DND-41 (cell line): ENCODE data around the gene KCNB1.

ENCODE experiments used
- ATAC-seq: fragments of 200-7000 bp; cut with Tn5 transposase; 3 replicates; pipeline ENCODE4 v1.9.1; 2021; ENCODE audit warnings: low read depth; ENCODE audit not compliant: insufficient read depth
- DNase-seq: peaks from one replicate; pipeline ENCODE4 v3.0.0-alpha.2; 2020
- H2AFZ ChIP-seq: 2 replicates; pipeline ENCODE4 v1.6.0; 2012; ENCODE audit warnings: low read depth, low read length
- H3K27ac ChIP-seq: 2 replicates; pipeline ENCODE4 v1.5.1; 2012; ENCODE audit warnings: low read length, inconsistent platforms
- H3K27me3 ChIP-seq: fragments of 200-600 bp; sonication (generic); 2 replicates; pipeline ENCODE4 v1.6.0; 2012; ENCODE audit warnings: low read length, mild to moderate bottlenecking, inconsistent platforms; ENCODE audit not compliant: insufficient read depth, poor library complexity
- H3K36me3 ChIP-seq: 2 replicates; pipeline ENCODE4 v1.5.1; 2012; ENCODE audit warnings: low read length, inconsistent platforms; ENCODE audit not compliant: insufficient read depth
- H3K4me1 ChIP-seq: 2 replicates; pipeline ENCODE4 v1.5.1; 2012; ENCODE audit warnings: mild to moderate bottlenecking, low read length; ENCODE audit not compliant: insufficient read depth
- H3K4me2 ChIP-seq: 2 replicates; pipeline ENCODE4 v1.6.0; 2012; ENCODE audit warnings: mild to moderate bottlenecking, moderate library complexity, low read length, inconsistent platforms; ENCODE audit not compliant: insufficient read depth
- H3K4me3 ChIP-seq, 2 experiments: fragments of 200-600 bp in 1 of 2; shearing (Covaris generic) in 1 of 2; 2 replicates each; pipeline ENCODE4 v1.5.1; 2012 to 2016; ENCODE audit warnings: inconsistent platforms in 2 of 2, low read length in 2 of 2, mild to moderate bottlenecking in 2 of 2, low read depth in 1 of 2, moderate library complexity in 1 of 2
- H3K79me2 ChIP-seq: 2 replicates; pipeline ENCODE4 v1.6.0; 2012; ENCODE audit warnings: low read length, inconsistent platforms; ENCODE audit not compliant: insufficient read depth
- H3K9ac ChIP-seq: 2 replicates; pipeline ENCODE4 v1.6.0; 2012; ENCODE audit warnings: low read depth, mild to moderate bottlenecking, inconsistent platforms, low read length, moderate library complexity
- H3K9me3 ChIP-seq: 2 replicates; pipeline ENCODE4 v1.5.1; 2012; ENCODE audit warnings: low read length, moderate library complexity, mild to moderate bottlenecking, inconsistent platforms; ENCODE audit not compliant: insufficient read depth, severe bottlenecking
- H4K20me1 ChIP-seq: 2 replicates; pipeline ENCODE4 v1.6.0; 2012; ENCODE audit warnings: low read length; ENCODE audit not compliant: insufficient read depth
- EZH2 ChIP-seq: IDR thresholded peaks from 3 replicates; pipeline ENCODE4 v1.6.1; 2012; ENCODE audit warnings: borderline replicate concordance, low read depth, mild to moderate bottlenecking, moderate library complexity, low read length, inconsistent platforms; ENCODE audit not compliant: severe bottlenecking
- TF ChIP-seq, protein P1 (sequence below): IDR thresholded peaks from 2 replicates; pipeline ENCODE4 v1.5.1; 2012; ENCODE audit warnings: borderline replicate concordance, low read length, moderate library complexity, mild to moderate bottlenecking; ENCODE audit not compliant: poor library complexity, severe bottlenecking; ENCODE audit errors: extremely low read depth

The KCNB1 gene

DNA sequence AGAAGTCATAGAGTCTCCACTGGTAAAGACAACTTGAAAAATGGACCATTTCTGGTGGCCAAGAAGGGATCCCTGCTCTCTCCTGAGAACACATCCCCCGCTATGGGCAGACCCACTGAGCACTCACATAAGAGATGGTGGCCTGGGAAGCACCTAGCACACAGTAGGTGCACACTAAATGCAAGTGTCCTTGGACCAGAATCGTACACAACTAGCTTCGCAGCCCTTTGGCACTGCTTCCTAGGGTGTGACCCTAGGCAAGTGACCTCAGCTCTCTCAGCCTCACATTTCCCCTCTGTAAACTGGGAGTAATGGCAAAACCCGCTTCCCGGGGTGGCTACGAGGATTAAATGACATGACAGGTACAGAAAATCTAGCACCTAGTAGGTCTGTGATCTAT is 35.1 kb downstream of the KCNB1 start:
- H2AFZ ChIP-seq = no peak overlapping the region
- H3K36me3 ChIP-seq = no peaks in the 10 kb centered on the region
- TF ChIP-seq EZH2 = no peak
- TF ChIP-seq, protein P1, sequence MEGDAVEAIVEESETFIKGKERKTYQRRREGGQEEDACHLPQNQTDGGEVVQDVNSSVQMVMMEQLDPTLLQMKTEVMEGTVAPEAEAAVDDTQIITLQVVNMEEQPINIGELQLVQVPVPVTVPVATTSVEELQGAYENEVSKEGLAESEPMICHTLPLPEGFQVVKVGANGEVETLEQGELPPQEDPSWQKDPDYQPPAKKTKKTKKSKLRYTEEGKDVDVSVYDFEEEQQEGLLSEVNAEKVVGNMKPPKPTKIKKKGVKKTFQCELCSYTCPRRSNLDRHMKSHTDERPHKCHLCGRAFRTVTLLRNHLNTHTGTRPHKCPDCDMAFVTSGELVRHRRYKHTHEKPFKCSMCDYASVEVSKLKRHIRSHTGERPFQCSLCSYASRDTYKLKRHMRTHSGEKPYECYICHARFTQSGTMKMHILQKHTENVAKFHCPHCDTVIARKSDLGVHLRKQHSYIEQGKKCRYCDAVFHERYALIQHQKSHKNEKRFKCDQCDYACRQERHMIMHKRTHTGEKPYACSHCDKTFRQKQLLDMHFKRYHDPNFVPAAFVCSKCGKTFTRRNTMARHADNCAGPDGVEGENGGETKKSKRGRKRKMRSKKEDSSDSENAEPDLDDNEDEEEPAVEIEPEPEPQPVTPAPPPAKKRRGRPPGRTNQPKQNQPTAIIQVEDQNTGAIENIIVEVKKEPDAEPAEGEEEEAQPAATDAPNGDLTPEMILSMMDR = no peak
- no peaks in the 10 kb centered on the region for H3K79me2 ChIP-seq
- peaks cover 28% of the 10 kb centered on the region for H3K27me3 ChIP-seq
- H3K27ac ChIP-seq = no peak overlapping the region
- H3K9ac ChIP-seq = no peak overlapping the region
- H3K4me2 ChIP-seq = no peak overlapping the region
- ATAC-seq (no peak), DNase-seq (no peak)
- peaks cover 3% of the 10 kb centered on the region; the same call in 1 of the 2 replicates for H4K20me1 ChIP-seq
- no peaks in the 10 kb centered on the region for H3K9me3 ChIP-seq
- H3K4me3 ChIP-seq = no peak overlapping the region
- no peaks in the 10 kb centered on the region for H3K4me1 ChIP-seq

DNA sequence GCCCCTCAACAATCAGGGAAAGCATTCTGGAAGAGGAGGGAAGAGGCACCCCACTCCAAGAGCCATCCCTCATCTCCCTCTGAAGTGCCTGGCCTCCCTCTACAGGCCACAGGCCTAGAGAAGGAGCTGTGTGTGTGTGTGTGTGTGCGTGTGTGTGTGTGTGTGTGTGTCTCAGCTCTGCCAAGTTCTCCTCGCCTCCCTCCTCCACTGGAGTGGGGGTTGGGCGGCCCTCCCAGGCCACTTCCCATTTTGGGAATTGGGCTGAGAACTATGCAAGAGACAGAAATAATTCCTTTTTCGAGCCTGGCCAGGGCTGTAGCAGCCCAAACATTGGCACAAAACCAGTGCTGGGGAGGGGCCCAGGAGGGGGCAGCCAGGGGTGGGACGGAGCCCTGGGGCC is 35.7 kb downstream of the KCNB1 start:
- Histone ChIP-seq H3K4me1 (no peaks in the 10 kb centered on the region), H3K79me2 (no peaks in the 10 kb centered on the region), H3K27me3 (peaks cover 28% of the 10 kb centered on the region), H4K20me1 (peaks cover 3% of the 10 kb centered on the region; the same call in 1 of the 2 replicates), H3K4me3 (no peak overlapping the region), H3K36me3 (no peaks in the 10 kb centered on the region), H3K4me2 (no peak overlapping the region), H3K9me3 (no peaks in the 10 kb centered on the region), H3K9ac (no peak overlapping the region), H3K27ac (no peak overlapping the region), H2AFZ (no peak overlapping the region)
- TF ChIP-seq EZH2 = no peak
- TF ChIP-seq, protein P1 = no peak
- DNase-seq (no peak), ATAC-seq (no peak)

- DNase-seq = no peak
- Histone ChIP-seq H3K9me3 (no peaks in the 10 kb centered on the region), H3K27ac (no peak overlapping the region), H3K27me3 (peaks cover 28% of the 10 kb centered on the region), H4K20me1 (peaks cover 3% of the 10 kb centered on the region; the same call in 1 of the 2 replicates), H3K4me2 (no peak overlapping the region), H3K9ac (no peak overlapping the region), H3K79me2 (no peaks in the 10 kb centered on the region), H2AFZ (no peak overlapping the region), H3K4me1 (no peaks in the 10 kb centered on the region), H3K36me3 (no peaks in the 10 kb centered on the region), H3K4me3 (no peak overlapping the region)
- no peak for TF ChIP-seq EZH2
- TF ChIP-seq, protein P1 = no peak
- no peak for ATAC-seq
Observed at GRCh38 chr20:49446080-49446479, 36.4 kb downstream of the KCNB1 start.

GRCh38 chr20:49445176-49445575 is 37.3 kb downstream of the KCNB1 start:
- Histone ChIP-seq H3K4me1 (no peaks in the 10 kb centered on the region), H3K9me3 (no peaks in the 10 kb centered on the region), H4K20me1 (peaks cover 3% of the 10 kb centered on the region; the same call in 1 of the 2 replicates), H3K27me3 (peaks cover 28% of the 10 kb centered on the region), H3K9ac (no peak overlapping the region), H3K27ac (no peak overlapping the region), H3K36me3 (no peaks in the 10 kb centered on the region), H3K4me3 (no peak overlapping the region), H3K79me2 (no peaks in the 10 kb centered on the region), H3K4me2 (no peak overlapping the region), H2AFZ (no peak overlapping the region)
- DNase-seq = no peak
- no peak for ATAC-seq
- no peak for TF ChIP-seq EZH2
- TF ChIP-seq, protein P1 = no peak
